CD4-positive, alpha-beta T cell treated with Interleukin-6 for 4 hours (primary cell): ENCODE data around the gene DOK6.

ENCODE experiments used
- DNase-seq: peaks from one replicate; pipeline ENCODE4 v3.0.0-alpha.2; 2020; ENCODE audit warnings: mixed read lengths

The DOK6 gene

DNA sequence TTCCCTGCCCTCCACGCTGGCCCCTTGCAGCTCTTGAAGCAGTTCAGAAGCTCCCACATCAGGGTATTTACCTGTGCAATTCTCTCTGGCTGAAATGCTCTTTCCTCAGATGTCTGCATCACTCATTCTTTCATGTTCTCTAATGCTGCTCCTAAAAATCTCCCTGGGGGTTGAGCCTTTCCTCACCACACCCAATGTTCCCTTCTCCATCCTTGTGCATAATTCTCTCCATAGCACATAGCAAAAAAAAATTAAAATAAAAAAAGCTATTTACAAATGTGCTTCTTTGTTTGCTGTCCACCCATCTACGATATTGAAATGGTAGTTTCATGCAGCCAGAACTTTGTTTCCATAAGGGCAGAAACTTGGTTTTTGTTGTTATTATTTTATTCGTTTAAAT, 155.5 kb downstream of the DOK6 start:
- DNase-seq: no peak

DNA sequence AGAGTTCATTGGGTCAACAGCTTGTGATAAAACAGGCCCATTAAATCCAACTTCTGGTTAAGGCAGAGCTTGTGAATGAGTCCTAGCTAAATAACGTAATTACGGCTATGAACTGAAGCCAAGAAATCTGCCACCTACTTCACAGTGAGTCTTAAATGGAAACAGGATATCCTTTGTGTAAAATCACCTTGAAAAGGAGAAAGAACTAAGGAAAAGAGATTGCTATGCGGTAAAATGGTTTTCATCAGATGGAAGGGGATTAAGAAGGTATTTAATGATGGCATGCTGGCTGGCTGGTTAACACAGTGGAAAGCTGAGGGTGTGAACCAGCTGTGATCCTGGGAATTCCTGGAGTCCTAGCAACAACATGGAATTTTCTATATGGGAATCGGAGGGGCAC, 156.6 kb downstream of the DOK6 start:
- DNase-seq: no peak

GRCh38 chr18:69558052-69558451, 157.4 kb downstream of the DOK6 start:
- DNase-seq: no peak

GRCh38 chr18:69559604-69560003, 158.9 kb downstream of the DOK6 start:
- DNase-seq: no peak

GRCh38 chr18:69564602-69565001, 163.9 kb downstream of the DOK6 start:
- no peak for DNase-seq

DNA sequence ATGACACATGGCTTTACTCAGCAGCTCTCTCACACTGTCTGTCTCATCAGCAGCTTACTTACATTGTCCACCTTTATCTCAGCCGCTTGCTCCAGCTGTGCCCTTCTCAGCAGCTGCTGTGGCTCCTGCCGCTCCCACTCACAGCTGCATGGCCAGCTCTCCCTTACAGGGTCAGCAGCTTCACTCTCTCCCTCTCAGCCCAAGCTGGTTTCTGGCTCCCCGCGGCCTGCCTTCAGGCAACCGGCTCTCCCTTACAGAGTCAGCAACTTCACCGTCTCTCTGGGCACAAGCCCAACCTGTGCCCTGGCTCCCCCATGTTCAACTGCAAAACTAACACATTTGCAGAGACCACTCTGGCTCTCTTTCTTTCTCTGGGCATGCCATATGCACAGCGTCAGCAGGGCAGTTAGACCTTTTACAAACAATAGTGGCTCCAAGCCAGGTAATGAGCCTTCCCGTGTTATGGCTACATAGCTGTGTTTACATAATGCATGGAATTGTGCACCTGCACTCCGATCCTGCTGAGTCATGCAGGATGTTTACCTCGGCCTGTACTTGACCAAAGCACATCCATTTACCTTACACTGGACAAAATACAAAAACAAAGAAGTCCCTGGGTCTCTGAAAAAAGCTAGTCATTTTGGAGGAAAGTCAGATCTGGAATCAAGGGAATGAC, 167.3 kb downstream of the DOK6 start:
- no peak for DNase-seq

DNA sequence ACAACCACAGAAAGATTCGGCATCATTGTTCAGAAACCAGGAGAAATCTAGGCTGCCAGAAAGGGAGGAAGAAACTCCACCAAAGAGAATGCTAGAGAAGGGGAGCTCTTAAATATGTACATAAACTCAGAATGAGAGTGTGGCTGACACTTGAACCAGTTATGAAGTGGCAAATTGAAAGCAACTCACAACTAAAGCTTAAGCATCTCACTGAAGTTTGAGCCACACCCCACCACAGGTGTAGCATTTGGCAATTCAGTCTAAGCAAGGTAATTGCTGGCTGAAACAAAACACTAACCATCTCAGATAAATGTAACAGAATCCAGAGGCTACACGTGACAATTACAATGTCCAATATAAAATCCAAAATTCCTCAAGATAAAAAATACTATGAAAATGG, 168.4 kb downstream of the DOK6 start:
- DNase-seq: no peak

GRCh38 chr18:69574401-69574800, 173.7 kb downstream of the DOK6 start:
- no peak for DNase-seq

DNA sequence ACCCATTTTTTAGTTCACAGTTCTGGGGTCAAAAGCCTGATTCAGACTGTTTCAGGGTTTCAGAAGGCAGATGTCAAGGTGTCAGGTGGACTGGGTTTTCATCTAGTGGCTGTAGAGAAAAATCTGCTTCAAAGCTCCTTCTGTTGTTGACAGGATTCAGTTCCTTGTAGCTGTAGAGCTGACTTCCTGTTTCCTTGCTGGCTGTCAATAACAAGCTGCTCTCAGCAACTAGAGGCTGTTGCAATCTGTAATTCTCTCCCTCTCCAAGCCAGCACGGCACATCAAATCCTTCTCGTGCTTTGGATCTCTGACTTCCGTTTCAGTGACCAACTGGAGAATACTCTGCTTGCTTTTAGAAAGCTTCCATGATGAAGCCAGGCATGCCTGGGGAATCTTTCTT, 179.4 kb downstream of the DOK6 start:
- peak; percentile 3 for DNase-seq

- no peak for DNase-seq
Measured at GRCh38 chr18:69584429-69584828, 183.7 kb downstream of the DOK6 start.

DNA sequence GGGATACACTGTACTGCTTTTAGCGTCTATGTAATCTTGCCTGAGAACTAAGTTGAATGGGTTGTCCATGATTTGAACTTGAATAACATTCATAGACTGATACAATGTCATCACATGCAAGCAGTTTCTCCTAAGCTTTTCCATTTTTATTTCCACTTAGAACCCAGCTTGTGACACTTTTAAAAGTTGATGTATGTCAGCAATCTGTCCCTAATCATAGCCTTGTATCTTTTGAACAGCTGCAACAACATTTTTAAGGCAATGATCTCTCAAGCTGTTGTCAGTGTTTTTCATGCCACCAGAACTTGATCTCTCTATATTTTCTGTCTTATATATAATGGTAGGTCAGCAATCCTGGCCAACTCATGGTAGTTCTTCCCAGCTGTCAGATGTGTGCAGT, 185.0 kb downstream of the DOK6 start:
- DNase-seq: no peak

- DNase-seq: no peak
Measured at GRCh38 chr18:69586537-69586936, 185.8 kb downstream of the DOK6 start.

DNA sequence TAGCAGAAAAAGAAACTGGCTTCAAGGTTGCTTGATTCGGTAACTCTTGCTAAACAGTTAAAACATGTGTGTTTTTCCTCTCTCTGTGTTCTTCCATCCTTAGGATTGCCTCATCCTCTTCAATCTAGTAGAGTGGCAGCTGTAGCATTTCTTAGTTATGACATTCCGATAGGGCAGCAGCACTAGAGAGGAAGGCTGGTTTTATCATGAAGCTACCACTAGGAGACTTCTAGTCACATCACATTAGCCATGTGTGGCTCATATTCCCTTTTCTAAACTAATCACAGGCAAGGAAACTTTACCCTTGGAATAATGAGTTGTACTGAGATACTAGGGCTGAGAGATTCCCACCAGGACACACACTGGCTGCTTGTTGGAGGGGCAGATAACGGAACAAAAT, 187.6 kb downstream of the DOK6 start:
- DNase-seq: no peak

- DNase-seq: no peak
Measured at GRCh38 chr18:69590150-69590549, 189.5 kb downstream of the DOK6 start.

DNA sequence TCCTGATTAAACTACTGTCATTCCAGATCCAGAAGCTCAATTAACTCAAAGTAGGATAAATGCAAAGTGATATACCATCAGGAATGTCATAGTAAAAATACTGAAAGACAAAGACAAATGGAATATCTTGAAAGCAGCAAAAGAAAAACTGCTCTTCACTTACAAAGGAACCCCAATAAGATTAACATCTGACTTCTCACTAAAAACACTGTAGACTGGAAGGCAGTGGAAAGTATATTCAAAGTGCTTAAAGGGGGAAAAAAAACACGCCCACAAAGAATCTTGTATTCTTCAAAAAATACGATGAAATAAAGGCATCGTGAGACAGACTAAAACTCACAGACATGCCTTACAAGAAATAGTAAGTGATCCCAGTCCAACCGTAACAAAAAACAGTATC, 195.7 kb downstream of the DOK6 start:
- no peak for DNase-seq

GRCh38 chr18:69597561-69597960, 196.9 kb downstream of the DOK6 start:
- DNase-seq: no peak

DNA sequence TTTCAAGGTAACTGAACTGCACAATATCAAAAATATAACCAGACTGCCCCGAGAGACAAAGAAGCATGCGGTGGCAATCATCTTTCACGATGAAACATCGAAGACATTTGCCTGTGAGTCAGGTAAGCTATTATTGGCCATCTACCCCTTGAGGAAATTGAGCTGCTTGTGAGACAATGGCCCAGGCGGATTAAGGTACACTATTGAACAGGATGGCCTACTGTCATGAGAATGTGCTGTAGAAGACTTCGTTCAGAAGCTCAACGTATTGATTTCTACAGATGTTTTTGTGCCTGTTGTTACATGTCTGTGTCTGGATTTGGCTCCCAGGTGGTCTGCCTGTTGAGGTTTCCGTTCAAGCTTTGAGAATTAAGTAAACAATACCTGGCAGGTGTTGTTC, 198.7 kb downstream of the DOK6 start:
- DNase-seq: no peak

GRCh38 chr18:69612242-69612641, 211.6 kb downstream of the DOK6 start:
- no peak for DNase-seq

- DNase-seq: no peak
Measured at GRCh38 chr18:69616114-69616513, 215.4 kb downstream of the DOK6 start.

GRCh38 chr18:69617408-69617807, 216.7 kb downstream of the DOK6 start:
- DNase-seq: no peak

GRCh38 chr18:69617888-69618287, 217.2 kb downstream of the DOK6 start:
- no peak for DNase-seq

GRCh38 chr18:69622184-69622583, 221.5 kb downstream of the DOK6 start:
- no peak for DNase-seq

DNA sequence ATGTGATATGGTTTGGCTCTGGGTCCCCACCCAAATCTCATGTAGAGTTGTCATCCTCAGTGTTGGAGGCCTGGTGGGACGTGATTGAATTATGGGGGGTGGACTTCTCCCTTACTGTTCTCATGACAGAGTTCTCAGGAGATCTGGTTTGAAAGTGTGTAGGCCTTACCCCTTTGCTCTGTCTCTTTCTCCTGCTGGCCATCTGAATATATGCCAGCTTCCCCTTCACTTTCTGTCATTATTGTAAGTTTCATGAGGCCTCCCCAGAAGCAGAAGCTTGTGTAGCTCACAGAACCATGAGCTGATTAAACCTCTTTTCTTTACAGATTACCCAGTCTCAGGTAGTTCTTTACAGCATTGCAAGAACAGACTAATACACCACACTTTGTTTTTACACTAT, 222.3 kb downstream of the DOK6 start:
- DNase-seq: no peak

DNA sequence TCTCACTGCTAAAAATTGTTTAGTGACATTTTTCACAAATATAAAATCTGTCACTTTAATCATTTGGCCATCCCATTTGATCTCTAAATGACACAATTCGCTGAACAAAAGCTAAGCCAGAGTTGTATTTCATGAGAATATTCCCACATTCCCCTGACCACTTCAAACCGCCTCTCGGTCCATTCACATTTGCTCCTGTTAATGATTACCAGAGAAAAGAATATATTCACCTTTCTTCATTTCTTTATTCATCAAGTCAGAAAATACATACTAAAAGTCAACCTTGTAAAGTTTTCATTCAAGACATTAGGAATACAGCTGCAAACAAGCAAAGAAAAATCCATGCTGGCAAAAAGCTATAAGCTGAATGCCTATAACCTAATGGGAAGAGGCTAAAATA, 225.5 kb downstream of the DOK6 start:
- DNase-seq: no peak

DNA sequence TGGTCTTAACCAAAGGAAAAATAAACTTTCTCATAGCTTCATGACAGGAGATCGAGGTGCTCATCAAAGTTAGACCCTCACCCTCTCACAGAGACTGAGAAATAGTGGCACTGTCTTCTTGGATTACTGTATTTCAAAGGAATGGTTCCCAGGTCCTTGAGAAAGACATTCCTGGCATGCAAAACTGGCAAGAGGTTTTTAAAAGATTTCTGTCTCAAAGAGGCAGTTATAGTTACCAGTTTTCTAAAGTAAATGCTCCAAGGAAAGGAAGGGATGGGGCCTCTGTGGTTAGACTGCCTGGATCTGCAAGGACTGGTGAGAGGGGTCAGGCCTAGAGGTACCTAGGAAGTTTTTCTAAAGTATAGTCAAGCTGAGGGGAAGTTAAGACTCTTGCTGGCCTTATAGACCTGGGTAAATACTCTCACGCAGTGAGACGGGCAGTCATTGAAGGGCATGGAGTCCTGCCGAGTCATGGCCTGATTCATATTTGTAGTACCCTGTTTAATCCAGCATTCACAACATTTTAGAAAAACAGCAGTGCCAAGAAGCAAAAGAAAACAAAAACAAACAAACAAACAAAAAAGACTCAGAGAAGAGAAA, 226.1 kb downstream of the DOK6 start:
- DNase-seq: no peak
